COLO668 (cell line): ENCODE measurements around the gene PSME2.
A peak's percentile ranks its signal among the peaks of the same experiment; 100 is the strongest.

Experiments
- DNase-seq: peaks from one replicate; lab custom pipeline; 2025; ENCODE audit not compliant: unreplicated experiment; lab: John Stamatoyannopoulos, UW

Gene PSME2

GRCh38 chr14:24156840-24157239, 10.4 kb upstream of the PSME2 start:
- DNase-seq, result no peak

GRCh38 chr14:24155100-24155499, 8.7 kb upstream of the PSME2 start:
- DNase-seq, result no peak

- no peak for DNase-seq
Measured at GRCh38 chr14:24151404-24152080, 5.1 kb upstream of the PSME2 start.

- no peak for DNase-seq
Measured at GRCh38 chr14:24150993-24151392, 4.6 kb upstream of the PSME2 start.

- no peak for DNase-seq
Measured at GRCh38 chr14:24150567-24150966, 4.2 kb upstream of the PSME2 start.

DNA sequence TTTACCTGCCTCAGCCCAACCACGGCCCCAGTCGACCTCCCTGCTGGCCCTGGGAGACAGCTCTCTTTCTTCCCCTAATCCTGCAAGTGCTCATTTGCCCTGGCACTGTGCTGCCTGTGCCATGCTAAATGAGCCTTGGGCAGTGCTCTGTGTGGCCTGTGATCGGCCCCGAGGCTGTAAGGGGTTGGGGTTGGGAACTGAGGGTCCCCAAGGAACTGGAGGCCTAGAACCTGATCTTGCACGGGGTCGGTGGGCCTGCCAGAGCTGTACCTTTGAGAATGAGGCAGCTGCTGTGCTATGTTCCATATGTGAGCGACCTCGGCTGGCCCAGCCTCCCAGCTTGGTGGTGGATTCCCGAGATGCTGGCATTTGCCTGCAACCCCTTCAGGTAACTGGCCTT, 3.7 kb upstream of the PSME2 start:
- no peak for DNase-seq

GRCh38 chr14:24149302-24149969, 3.0 kb upstream of the PSME2 start:
- no peak for DNase-seq

DNA sequence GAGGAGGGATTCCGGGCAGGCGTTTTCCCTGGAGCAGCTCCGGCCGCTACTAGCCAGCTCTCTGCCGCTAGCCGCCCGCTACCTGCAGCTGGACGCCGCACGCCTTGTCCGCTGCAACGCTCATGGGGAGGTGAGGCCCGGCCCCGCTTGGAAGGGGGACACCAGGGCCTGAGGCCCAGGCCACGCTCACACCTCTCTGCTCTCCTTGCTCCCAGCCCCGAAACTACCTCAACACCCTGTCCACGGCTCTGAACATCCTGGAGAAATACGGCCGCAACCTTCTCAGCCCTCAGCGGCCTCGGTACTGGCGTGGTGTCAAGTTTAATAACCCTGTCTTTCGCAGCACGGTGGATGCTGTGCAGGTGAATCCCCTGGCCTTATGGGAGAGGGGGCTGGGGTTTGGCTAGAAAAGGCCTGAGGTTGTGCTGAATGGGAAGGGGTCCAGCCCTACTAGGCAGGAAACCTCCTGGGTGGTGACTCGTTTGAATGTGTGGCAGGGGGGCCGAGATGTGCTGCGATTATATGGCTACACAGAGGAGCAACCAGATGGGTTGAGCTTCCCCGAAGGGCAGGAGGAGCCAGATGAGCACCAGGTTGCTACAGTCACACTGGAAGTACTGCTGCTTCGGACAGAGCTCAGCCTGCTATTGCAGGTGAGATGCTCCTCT, 1.5 kb upstream of the PSME2 start:
- peak; percentile 55 for DNase-seq

GRCh38 chr14:24146978-24147760, 759 bp upstream of the PSME2 start, which contains the start of gene RNF31:
RNF31 (plus strand) TSS chr14:24147498; CDS start chr14:24147699, 201 bp downstream.
- DNase-seq, result peak; percentile 99

DNA sequence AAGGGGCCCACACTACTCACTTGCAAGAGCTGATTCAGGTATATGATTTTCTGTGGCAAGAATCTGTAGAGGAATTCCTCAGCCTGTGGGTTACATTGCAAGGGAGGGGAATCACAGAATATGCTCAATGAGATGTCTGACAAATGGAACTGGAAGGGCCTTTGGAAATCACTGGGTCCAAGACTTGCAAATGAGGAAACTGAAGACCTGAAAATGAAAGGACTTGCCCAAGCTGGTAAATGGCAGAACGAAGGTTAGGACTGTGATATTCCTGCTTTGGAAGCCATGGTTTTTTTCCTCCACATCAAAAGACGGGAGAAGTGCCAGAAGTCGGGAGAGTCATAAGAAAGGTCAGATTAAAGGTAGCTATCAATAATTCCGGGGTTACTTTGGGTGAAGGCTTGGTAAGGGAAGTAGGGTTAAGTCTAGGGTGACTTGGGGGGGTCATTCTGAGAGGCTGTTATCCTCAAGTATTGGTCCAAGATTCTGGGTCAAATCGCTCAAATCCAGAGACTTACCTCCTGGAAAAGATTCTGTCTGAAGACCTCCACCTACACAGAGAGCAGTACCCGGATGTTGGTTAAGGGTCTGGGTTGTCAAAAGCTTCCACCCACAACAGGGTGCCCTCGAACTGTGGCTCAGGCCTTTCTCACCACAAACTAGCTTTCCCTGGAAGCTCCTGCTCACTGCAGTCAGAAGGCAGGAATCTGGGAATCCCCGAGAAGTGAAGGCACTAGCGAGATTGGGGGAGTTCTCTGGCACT, 539 bp downstream of the PSME2 start:
- no peak for DNase-seq

GRCh38 chr14:24145219-24145618, 1.2 kb downstream of the PSME2 start:
- no peak for DNase-seq

DNA sequence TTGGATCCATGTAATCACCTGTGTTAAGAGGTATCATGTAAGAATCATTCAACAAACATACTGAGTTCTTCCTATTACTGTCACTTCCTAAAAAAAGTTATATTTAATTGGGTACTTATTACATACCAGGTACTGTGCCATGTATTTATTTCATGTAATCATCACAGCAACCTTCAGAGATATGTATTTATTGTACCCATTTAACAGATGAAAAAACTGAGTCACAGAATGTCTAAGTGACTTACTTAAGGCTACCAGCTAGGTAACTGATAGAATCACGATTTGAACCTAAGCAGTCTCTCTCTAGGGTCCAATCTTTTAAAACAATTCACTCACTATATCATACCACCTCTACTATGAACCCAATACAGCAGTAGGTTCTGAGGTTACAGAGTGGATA, 2.0 kb downstream of the PSME2 start:
- DNase-seq, result no peak

DNA sequence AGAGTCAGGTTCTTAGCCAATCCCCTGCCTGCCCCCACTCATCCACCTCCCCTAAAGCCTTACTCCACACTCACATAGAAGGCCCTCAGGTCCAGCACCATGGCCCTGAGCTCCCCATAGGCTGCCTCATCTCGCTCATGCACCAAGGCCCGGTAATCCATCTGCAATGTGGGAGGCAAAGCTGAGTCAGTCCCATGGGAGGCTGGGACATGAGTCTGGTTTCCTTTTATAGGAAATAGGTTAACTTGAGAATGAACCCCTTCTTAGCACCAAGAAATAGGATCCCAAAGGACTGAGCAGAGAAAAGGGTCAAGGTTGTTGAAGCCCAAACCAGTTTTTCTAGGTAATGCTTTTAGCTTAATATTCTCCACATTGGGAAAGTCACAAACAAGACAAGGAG, 2.9 kb downstream of the PSME2 start:
- DNase-seq, result no peak

DNA sequence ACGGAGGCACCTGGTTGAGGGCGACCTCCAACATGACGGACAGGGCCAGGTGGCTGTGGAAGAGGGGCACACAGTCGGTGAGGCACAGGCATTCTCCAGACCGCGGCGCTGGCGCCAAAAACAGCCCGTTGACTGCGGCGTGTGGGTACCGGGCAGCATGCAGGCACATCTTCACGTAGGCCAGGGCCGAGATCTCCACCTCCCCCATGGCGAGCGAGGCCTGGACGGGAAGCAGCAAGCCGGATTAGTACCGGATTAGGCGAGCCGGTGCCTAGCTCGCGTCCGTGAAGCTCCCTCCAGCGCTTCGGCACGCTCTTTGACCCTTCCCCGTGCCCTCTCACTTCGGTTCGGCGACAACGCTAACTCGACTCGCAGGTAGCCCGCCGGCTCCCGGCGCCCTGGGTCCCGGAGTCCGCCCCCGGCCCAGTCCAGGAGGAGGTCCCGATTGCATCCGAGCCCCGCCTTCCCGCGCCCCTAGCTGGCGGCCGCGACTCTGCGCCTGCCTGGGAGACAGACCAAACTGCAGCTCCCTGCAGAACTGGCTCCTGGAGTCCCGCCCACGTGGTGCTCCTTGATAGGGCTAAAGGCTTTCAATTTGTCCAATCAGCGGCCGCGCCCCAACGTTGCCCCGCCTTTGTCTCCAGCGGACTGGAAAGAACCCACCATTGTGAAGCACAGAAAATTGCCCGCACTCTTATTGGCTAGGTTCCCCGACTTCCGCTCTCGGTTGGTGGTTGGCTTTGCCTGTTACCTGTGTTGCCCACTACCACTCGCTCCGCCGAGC, 5.1 kb downstream of the PSME2 start, which contains the start of gene EMC9:
Gene EMC9, minus strand, starts transcription at position 495 of the 784 bp plus-strand sequence. Its CDS starts 287 bp downstream, at position 208.
- peak; percentile 100 for DNase-seq

GRCh38 chr14:24139272-24139934, 7.0 kb downstream of the PSME2 start:
- DNase-seq, result peak; percentile 67

- no peak for DNase-seq
Measured at GRCh38 chr14:24138396-24139271, 7.8 kb downstream of the PSME2 start.

DNA sequence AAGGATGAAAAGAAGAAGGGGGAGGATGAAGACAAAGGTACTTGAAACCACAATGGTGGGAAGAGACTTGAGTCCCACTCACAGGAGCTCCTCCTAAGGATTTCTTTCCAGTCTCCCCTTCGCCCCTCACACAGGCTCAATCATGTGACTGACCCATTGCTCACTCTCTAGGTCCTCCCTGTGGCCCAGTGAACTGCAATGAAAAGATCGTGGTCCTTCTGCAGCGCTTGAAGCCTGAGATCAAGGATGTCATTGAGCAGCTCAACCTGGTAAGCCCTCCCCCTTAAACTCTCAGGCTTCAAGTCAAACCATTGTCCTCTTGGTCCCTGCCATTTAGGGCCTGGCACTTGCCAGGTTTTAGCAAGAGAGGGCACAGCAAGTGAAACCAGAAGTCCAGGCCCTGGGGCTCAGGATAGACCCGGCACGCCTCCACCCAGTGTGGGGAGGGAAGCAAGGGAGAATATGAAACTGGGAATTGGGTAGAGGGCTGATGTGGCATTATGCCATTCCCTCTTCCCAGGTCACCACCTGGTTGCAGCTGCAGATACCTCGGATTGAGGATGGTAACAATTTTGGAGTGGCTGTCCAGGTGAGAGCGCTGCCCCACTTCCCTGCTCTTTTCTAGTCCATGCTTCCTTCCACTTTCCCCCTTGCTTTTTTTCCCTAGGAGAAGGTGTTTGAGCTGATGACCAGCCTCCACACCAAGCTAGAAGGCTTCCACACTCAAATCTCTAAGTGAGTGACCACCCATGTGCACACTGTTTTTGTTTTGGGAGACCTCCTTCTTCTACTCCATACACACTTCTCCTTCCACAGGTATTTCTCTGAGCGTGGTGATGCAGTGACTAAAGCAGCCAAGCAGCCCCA, 8.6 kb downstream of the PSME2 start:
- no peak for DNase-seq
